Ishikawa (cell line): ENCODE measurements around the gene SLC4A9.

ENCODE experiments used
- CEBPB ChIP-seq: IDR thresholded peaks from 2 replicates; pipeline ENCODE4 v1.6.1; 2012
- CREB1 ChIP-seq: IDR thresholded peaks from 2 replicates; pipeline ENCODE4 v1.6.1; 2012; ENCODE audit warnings: low read depth
- EGR1 ChIP-seq: IDR thresholded peaks from 2 replicates; pipeline ENCODE4 v1.6.1; 2012
- EP300 ChIP-seq: IDR thresholded peaks from 2 replicates; pipeline ENCODE4 v1.6.1; 2012; ENCODE audit warnings: borderline replicate concordance
- FOXM1 ChIP-seq: IDR thresholded peaks from 2 replicates; pipeline ENCODE4 v1.6.1; 2012; ENCODE audit warnings: low read depth, borderline replicate concordance
- MAX ChIP-seq: IDR thresholded peaks from 2 replicates; pipeline ENCODE4 v1.6.1; 2012
- NFIC ChIP-seq: IDR thresholded peaks from 2 replicates; pipeline ENCODE4 v1.6.1; 2012
- TAF1 ChIP-seq: IDR thresholded peaks from 2 replicates; pipeline ENCODE4 v1.6.1; 2012; ENCODE audit warnings: low read depth, mild to moderate bottlenecking
- TCF12 ChIP-seq: IDR thresholded peaks from 2 replicates; pipeline ENCODE4 v1.6.1; 2012; ENCODE audit warnings: low read depth
- TEAD4 ChIP-seq: IDR thresholded peaks from 2 replicates; pipeline ENCODE4 v1.6.1; 2012
- USF1 ChIP-seq: IDR thresholded peaks from 2 replicates; pipeline ENCODE4 v1.6.1; 2012
- YY1 ChIP-seq: IDR thresholded peaks from 2 replicates; pipeline ENCODE4 v1.6.1; 2012; ENCODE audit warnings: low read depth
- ZBTB7A ChIP-seq: IDR thresholded peaks from 2 replicates; pipeline ENCODE4 v1.6.1; 2012; ENCODE audit warnings: low read depth
- TF ChIP-seq, protein P1 (sequence below): IDR thresholded peaks from 2 replicates; pipeline ENCODE4 v1.6.1; 2012; ENCODE audit warnings: low read depth, mild to moderate bottlenecking

SLC4A9 gene

GRCh38 chr5:140400730-140401361 lies 40.9 kb downstream of the SLC4A9 start:
- 0 out of 2 replicates have a peak, but pooled peaks have one; percentile 9 for TF ChIP-seq TCF12
- no peak for TF ChIP-seq NFIC
- no peak for TF ChIP-seq ZBTB7A
- peak; percentile 91 for TF ChIP-seq MAX
- no peak for TF ChIP-seq CEBPB
- TF ChIP-seq TAF1 = no peak; the same call in none of the 2 replicates
- no peak for TF ChIP-seq EGR1
- TF ChIP-seq FOXM1 = no peak
- TF ChIP-seq, protein P1, sequence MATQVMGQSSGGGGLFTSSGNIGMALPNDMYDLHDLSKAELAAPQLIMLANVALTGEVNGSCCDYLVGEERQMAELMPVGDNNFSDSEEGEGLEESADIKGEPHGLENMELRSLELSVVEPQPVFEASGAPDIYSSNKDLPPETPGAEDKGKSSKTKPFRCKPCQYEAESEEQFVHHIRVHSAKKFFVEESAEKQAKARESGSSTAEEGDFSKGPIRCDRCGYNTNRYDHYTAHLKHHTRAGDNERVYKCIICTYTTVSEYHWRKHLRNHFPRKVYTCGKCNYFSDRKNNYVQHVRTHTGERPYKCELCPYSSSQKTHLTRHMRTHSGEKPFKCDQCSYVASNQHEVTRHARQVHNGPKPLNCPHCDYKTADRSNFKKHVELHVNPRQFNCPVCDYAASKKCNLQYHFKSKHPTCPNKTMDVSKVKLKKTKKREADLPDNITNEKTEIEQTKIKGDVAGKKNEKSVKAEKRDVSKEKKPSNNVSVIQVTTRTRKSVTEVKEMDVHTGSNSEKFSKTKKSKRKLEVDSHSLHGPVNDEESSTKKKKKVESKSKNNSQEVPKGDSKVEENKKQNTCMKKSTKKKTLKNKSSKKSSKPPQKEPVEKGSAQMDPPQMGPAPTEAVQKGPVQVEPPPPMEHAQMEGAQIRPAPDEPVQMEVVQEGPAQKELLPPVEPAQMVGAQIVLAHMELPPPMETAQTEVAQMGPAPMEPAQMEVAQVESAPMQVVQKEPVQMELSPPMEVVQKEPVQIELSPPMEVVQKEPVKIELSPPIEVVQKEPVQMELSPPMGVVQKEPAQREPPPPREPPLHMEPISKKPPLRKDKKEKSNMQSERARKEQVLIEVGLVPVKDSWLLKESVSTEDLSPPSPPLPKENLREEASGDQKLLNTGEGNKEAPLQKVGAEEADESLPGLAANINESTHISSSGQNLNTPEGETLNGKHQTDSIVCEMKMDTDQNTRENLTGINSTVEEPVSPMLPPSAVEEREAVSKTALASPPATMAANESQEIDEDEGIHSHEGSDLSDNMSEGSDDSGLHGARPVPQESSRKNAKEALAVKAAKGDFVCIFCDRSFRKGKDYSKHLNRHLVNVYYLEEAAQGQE = peak; percentile 96
- no peak for TF ChIP-seq EP300
- TF ChIP-seq CREB1 = no peak
- TF ChIP-seq YY1 = peak; percentile 71
- TF ChIP-seq TEAD4 = peak; percentile 71

GRCh38 chr5:140401362-140402257 lies 41.6 kb downstream of the SLC4A9 start, which contains the start of gene ANKHD1:
Gene ANKHD1 (plus strand): TSS chr5:140401833. CDS start chr5:140401968, 135 bp downstream.
- TF ChIP-seq MAX (0 out of 2 replicates have a peak, but pooled peaks have one; percentile 23), USF1 (peak; percentile 90), YY1 (peak; percentile 83), TEAD4 (peak; percentile 41), TAF1 (peak; percentile 97), EP300 (no peak), EGR1 (0 out of 2 replicates have a peak, but pooled peaks have one; percentile 20), CREB1 (peak; percentile 88), FOXM1 (no peak), NFIC (peak; percentile 79)
- TF ChIP-seq, protein P1 = no peak

GRCh38 chr5:140402258-140403074 lies 42.5 kb downstream of the SLC4A9 start:
- TF ChIP-seq MAX (0 out of 2 replicates have a peak, but pooled peaks have one; percentile 4), ZBTB7A (peak; percentile 62), USF1 (peak; percentile 87), TAF1 (no peak)
- TF ChIP-seq, protein P1 = peak; percentile 78
